MM.1S (cell line): Measurements from ENCODE around the gene CNEP1R1.

ENCODE experiments used
- DNase-seq: peaks from one replicate; pipeline ENCODE4 v3.0.0-alpha.2; 2015
- H2AFZ ChIP-seq: fragments of 300-600 bp; sonication (generic); 2 replicates; pipeline ENCODE4 v1.6.0; 2016; ENCODE audit warnings: antibody characterized with exemption, low read length
- H3F3A ChIP-seq: fragments of 300-600 bp; sonication (generic); 2 replicates; pipeline ENCODE4 v1.6.1; 2016; ENCODE audit warnings: mild to moderate bottlenecking, antibody characterized with exemption, low read length, moderate library complexity, mixed read lengths; ENCODE audit not compliant: insufficient read depth
- H3K27ac ChIP-seq: fragments of 300-600 bp; sonication (generic); 2 replicates; pipeline ENCODE4 v1.5.1; 2016; ENCODE audit warnings: mild to moderate bottlenecking, low read length
- H3K27me3 ChIP-seq: fragments of 300-600 bp; sonication (generic); replicated peaks from 2 replicates; pipeline ENCODE4 v1.6.0; 2016; ENCODE audit warnings: low read length; ENCODE audit not compliant: insufficient read depth
- H3K36me3 ChIP-seq: fragments of 300-600 bp; sonication (generic); replicated peaks from 2 replicates; pipeline ENCODE4 v1.6.1; 2016; ENCODE audit warnings: mild to moderate bottlenecking, low read length, mixed read lengths; ENCODE audit not compliant: insufficient read depth
- H3K4me1 ChIP-seq: fragments of 300-600 bp; sonication (generic); 2 replicates; pipeline ENCODE4 v1.6.1; 2016; ENCODE audit warnings: low read length, mixed read lengths
- H3K4me2 ChIP-seq: fragments of 300-600 bp; sonication (generic); 2 replicates; pipeline ENCODE4 v1.6.0; 2016; ENCODE audit warnings: low read depth, low read length
- H3K4me3 ChIP-seq: fragments of 300-600 bp; sonication (generic); 2 replicates; pipeline ENCODE4 v1.5.1; 2016; ENCODE audit warnings: low read length, mixed read lengths
- H3K79me2 ChIP-seq: fragments of 300-600 bp; sonication (generic); 2 replicates; pipeline ENCODE4 v1.6.1; 2016; ENCODE audit warnings: mixed run types, low read length, mixed read lengths
- H3K9ac ChIP-seq: fragments of 300-600 bp; sonication (generic); 2 replicates; pipeline ENCODE4 v1.6.1; 2016; ENCODE audit warnings: low read length, mixed read lengths
- H3K9me2 ChIP-seq: fragments of 300-600 bp; sonication (generic); replicated peaks from 2 replicates; pipeline ENCODE4 v1.6.1; 2016; ENCODE audit warnings: mild to moderate bottlenecking, low read length, mixed read lengths; ENCODE audit not compliant: insufficient read depth
- H3K9me3 ChIP-seq: fragments of 300-600 bp; sonication (generic); replicated peaks from 2 replicates; pipeline ENCODE4 v1.6.1; 2016; ENCODE audit warnings: mild to moderate bottlenecking, low read length, mixed read lengths; ENCODE audit not compliant: insufficient read depth
- H4K20me1 ChIP-seq: fragments of 300-600 bp; sonication (generic); 2 replicates; pipeline ENCODE4 v1.6.1; 2016; ENCODE audit warnings: mild to moderate bottlenecking, low read length, moderate library complexity, mixed read lengths; ENCODE audit not compliant: insufficient read depth
- CTCF ChIP-seq: fragments of 300-600 bp; sonication (generic); IDR thresholded peaks from 2 replicates; pipeline ENCODE4 v1.5.1; 2016; ENCODE audit warnings: antibody characterized with exemption, low read length, mixed read lengths
- EZH2 ChIP-seq: fragments of 300-600 bp; sonication (generic); optimal IDR thresholded peaks from 2 replicates; pipeline ENCODE3; 2017; ENCODE audit warnings: low read depth, mild to moderate bottlenecking, antibody characterized with exemption, low read length, mixed read lengths
- EZH2phosphoT487 ChIP-seq: fragments of 300-600 bp; sonication (generic); IDR thresholded peaks from 2 replicates; pipeline ENCODE4 v1.6.1; 2018; ENCODE audit warnings: antibody characterized with exemption, low read length

The CNEP1R1 gene

GRCh38 chr16:50040018-50040417, 15.0 kb downstream of the CNEP1R1 start:
- no peak overlapping the region for H3K4me3 ChIP-seq
- H3K4me1 ChIP-seq: no peaks in the 10 kb centered on the region
- H3K9me3 ChIP-seq: no peaks in the 10 kb centered on the region
- H3K27me3 ChIP-seq: no peaks in the 10 kb centered on the region
- H4K20me1 ChIP-seq: no peaks in the 10 kb centered on the region
- TF ChIP-seq EZH2phosphoT487 (no peak), EZH2 (no peak)
- H3K4me2 ChIP-seq: no peak overlapping the region
- no peak overlapping the region for H2AFZ ChIP-seq
- H3K9ac ChIP-seq: no peak overlapping the region
- H3K79me2 ChIP-seq: no peaks in the 10 kb centered on the region
- no peak overlapping the region for H3K27ac ChIP-seq
- H3F3A ChIP-seq: no peaks in the 10 kb centered on the region
- DNase-seq: no peak
- no peaks in the 10 kb centered on the region for H3K9me2 ChIP-seq
- 0 out of 2 replicates have a peak, but pooled peaks cover 7% of the 10 kb centered on the region for H3K36me3 ChIP-seq

GRCh38 chr16:50040710-50041109, 15.7 kb downstream of the CNEP1R1 start:
- H3K4me2 ChIP-seq: no peak overlapping the region
- 0 out of 2 replicates have a peak, but pooled peaks cover under 1% of the 10 kb centered on the region for H3K36me3 ChIP-seq
- no peak for DNase-seq
- no peak overlapping the region for H3K27ac ChIP-seq
- H3F3A ChIP-seq: no peaks in the 10 kb centered on the region
- TF ChIP-seq EZH2phosphoT487 (no peak), EZH2 (no peak), CTCF (no peak)
- H4K20me1 ChIP-seq: no peaks in the 10 kb centered on the region
- H3K9me3 ChIP-seq: no peaks in the 10 kb centered on the region
- no peaks in the 10 kb centered on the region for H3K4me1 ChIP-seq
- no peaks in the 10 kb centered on the region for H3K79me2 ChIP-seq
- H3K9ac ChIP-seq: no peak overlapping the region
- H2AFZ ChIP-seq: no peak overlapping the region
- no peaks in the 10 kb centered on the region for H3K27me3 ChIP-seq
- H3K4me3 ChIP-seq: no peak overlapping the region
- H3K9me2 ChIP-seq: no peaks in the 10 kb centered on the region

GRCh38 chr16:50043358-50043757, 18.3 kb downstream of the CNEP1R1 start:
- Histone ChIP-seq H3K27ac (no peak overlapping the region), H3K79me2 (no peaks in the 10 kb centered on the region), H3K4me3 (no peak overlapping the region), H3K9ac (no peak overlapping the region), H3K9me2 (no peaks in the 10 kb centered on the region), H3F3A (no peaks in the 10 kb centered on the region), H3K27me3 (no peaks in the 10 kb centered on the region), H3K4me1 (no peaks in the 10 kb centered on the region), H3K4me2 (no peak overlapping the region), H2AFZ (no peak overlapping the region), H4K20me1 (no peaks in the 10 kb centered on the region), H3K36me3 (no peaks in the 10 kb centered on the region), H3K9me3 (no peaks in the 10 kb centered on the region)
- no peak for TF ChIP-seq EZH2phosphoT487
- no peak for TF ChIP-seq EZH2
- TF ChIP-seq CTCF: no peak
- DNase-seq: no peak

- H3K9me3 ChIP-seq: no peaks in the 10 kb centered on the region
- DNase-seq: no peak
- H3K4me2 ChIP-seq: no peak overlapping the region
- no peaks in the 10 kb centered on the region for H3F3A ChIP-seq
- no peaks in the 10 kb centered on the region for H3K79me2 ChIP-seq
- H3K9ac ChIP-seq: no peak overlapping the region
- no peak for TF ChIP-seq EZH2phosphoT487
- no peak for TF ChIP-seq EZH2
- no peak for TF ChIP-seq CTCF
- no peaks in the 10 kb centered on the region for H3K4me1 ChIP-seq
- H3K27me3 ChIP-seq: no peaks in the 10 kb centered on the region
- no peaks in the 10 kb centered on the region for H3K36me3 ChIP-seq
- no peaks in the 10 kb centered on the region for H4K20me1 ChIP-seq
- H2AFZ ChIP-seq: no peak overlapping the region
- no peaks in the 10 kb centered on the region for H3K9me2 ChIP-seq
- H3K27ac ChIP-seq: no peak overlapping the region
- H3K4me3 ChIP-seq: no peak overlapping the region
These were observed 20.4 kb downstream of the CNEP1R1 start for GRCh38 chr16:50045412-50045811.
